NB4 (cell line): ENCODE measurements around the gene RAD51B.

Experiments
- POLR2A ChIP-seq: IDR thresholded peaks from 2 replicates; pipeline ENCODE4 v1.6.1; 2011; ENCODE audit warnings: mild to moderate bottlenecking; ENCODE audit not compliant: insufficient read length; ENCODE audit errors: extremely low read depth
- TF ChIP-seq, protein P1 (sequence below): IDR thresholded peaks from one replicate; pipeline ENCODE4 v1.5.1; 2012; ENCODE audit warnings: low read depth, low read length

DNA sequence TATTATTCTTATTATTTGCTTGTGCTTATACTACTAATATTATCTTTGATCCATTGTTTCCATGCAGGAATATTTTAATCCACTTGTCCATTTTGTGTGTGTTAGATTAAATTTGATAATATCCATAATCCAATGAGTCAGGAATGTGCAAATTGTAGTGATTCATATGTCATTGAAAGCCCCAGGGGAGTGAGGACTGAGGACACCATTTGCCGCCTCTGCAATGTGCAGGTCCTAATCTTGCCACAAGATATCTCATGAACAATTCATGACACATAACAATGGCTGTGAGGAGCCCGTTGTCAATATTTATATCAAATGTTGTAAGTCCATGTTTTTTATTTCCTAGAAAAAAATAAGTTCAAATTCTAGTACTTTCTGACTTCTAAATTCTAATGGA, 722.8 kb downstream of the RAD51B start:
- TF ChIP-seq, protein P1, sequence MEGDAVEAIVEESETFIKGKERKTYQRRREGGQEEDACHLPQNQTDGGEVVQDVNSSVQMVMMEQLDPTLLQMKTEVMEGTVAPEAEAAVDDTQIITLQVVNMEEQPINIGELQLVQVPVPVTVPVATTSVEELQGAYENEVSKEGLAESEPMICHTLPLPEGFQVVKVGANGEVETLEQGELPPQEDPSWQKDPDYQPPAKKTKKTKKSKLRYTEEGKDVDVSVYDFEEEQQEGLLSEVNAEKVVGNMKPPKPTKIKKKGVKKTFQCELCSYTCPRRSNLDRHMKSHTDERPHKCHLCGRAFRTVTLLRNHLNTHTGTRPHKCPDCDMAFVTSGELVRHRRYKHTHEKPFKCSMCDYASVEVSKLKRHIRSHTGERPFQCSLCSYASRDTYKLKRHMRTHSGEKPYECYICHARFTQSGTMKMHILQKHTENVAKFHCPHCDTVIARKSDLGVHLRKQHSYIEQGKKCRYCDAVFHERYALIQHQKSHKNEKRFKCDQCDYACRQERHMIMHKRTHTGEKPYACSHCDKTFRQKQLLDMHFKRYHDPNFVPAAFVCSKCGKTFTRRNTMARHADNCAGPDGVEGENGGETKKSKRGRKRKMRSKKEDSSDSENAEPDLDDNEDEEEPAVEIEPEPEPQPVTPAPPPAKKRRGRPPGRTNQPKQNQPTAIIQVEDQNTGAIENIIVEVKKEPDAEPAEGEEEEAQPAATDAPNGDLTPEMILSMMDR, result no peak
- TF ChIP-seq POLR2A, result no peak
